Measurements from ENCODE around the gene DPF3.

DPF3 gene

GRCh38 chr14:72711936-72712335, 182.0 kb downstream of the DPF3 start:
- DNase-seq: no peak
- in situ Hi-C loops (cut with MboI; ENCODE audit: low pct_unique_long_range_greater_than_20kb, low sequenced_read_pairs): no loop called here

DNA sequence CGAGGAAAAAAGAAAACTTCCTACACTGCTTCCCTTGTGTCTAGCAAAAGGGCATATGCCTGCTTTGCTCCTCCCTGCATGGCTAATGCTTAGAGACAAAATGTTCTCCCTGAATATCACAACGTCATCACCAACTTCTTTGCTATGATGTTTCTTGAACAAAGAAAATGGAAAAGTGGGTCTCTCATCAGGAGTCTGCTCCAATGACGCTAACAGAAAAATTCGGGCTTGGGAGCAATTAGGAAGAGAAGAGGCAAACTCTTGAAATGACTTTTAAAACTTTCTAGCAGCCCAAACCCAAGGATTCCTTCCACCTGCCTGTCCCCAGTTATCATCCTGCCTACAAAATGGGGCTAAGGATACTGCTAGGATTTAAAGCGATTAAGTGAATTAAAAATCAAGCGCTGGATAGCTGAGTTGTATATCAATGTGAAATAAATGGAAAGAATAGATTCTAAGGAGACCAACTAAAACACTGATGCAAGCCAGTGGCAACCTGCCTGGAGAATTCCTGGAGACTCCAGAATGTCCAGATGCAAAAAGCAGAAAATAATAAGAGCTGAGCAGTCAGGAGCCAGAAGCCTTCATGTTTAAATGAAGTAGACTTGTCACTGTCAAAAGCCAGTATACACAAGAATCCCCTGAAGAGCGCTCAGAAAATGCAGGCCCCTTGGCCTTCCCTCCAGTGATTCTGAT, 183.8 kb downstream of the DPF3 start:
- in situ Hi-C loops (cut with MboI; ENCODE audit: low pct_unique_long_range_greater_than_20kb, low sequenced_read_pairs): no loop called here
- no peak for DNase-seq

GRCh38 chr14:72708708-72709475, 185.0 kb downstream of the DPF3 start:
- in situ Hi-C loops (cut with MboI; ENCODE audit: low pct_unique_long_range_greater_than_20kb, low sequenced_read_pairs): no loop called here
- no peak for DNase-seq

DNA sequence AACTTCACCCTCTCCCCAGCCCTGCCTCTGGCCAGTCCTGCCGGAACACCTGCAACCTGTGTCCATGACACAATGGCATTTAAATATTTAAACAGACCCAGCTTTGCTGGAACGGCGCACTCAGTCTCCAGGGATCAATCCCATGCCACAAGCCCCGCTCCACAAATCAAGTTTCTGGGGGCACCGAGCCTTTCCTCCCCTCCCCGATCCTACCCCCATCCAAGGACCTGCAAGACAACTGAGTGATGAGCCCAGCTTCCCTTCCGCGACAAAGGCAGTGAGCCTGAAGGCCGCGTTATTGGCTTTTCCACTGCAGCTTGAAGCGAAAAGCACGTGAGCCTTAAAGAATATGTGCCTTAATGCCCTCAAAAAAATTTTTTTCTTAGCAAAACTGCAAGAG, 185.7 kb downstream of the DPF3 start:
- no peak for DNase-seq
- in situ Hi-C loops (cut with MboI; ENCODE audit: low pct_unique_long_range_greater_than_20kb, low sequenced_read_pairs): no loop called here

- in situ Hi-C loops (cut with MboI; ENCODE audit: low pct_unique_long_range_greater_than_20kb, low sequenced_read_pairs): no loop called here
- DNase-seq: no peak
These were observed 187.4 kb downstream of the DPF3 start for GRCh38 chr14:72706485-72706884.

GRCh38 chr14:72704502-72704901, 189.4 kb downstream of the DPF3 start:
- DNase-seq: peak; percentile 61
- in situ Hi-C loops (cut with MboI; ENCODE audit: low pct_unique_long_range_greater_than_20kb, low sequenced_read_pairs): no loop called here

DNA sequence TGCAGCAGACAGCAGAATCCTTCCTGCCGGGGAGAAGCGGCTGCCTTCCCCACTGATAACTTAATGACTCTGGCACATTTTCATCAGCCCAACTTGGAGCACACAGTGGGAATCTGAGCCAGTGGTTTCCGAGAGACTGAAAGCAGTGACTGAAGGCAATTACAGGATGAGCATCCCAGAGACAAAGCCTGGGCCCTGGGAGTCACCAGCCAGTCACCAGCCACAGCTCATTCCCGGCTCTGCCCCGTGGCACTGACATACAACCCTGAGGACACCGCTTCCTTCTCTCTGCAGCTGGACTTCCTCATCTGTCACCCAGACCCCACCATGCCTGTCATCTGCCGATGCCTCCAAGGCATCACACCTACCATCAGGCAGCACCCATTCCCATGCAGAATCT, 192.3 kb downstream of the DPF3 start:
- DNase-seq: peak; percentile 3
- in situ Hi-C loops (cut with MboI; ENCODE audit: low pct_unique_long_range_greater_than_20kb, low sequenced_read_pairs): no loop called here

DNA sequence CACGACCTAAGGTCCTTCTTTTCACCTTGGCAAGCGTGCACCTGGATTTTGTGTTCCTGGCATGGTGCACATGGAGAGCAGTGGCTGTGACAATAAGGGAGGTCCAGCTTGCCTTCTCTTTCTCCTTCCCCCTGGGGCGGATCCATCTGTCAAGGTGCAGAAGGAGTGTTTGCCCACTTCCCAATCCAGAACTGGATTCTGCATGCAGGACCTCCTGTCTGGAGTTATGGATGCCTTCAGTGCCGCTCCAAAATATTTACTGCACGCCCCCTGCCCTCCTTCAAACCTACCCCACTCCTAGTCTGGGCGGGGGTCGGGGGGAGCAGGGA, 192.7 kb downstream of the DPF3 start:
- no peak for DNase-seq
- in situ Hi-C loops (cut with MboI; ENCODE audit: low pct_unique_long_range_greater_than_20kb, low sequenced_read_pairs): no loop called here

- DNase-seq: no peak
- in situ Hi-C loops (cut with MboI; ENCODE audit: low pct_unique_long_range_greater_than_20kb, low sequenced_read_pairs): no loop called here
These were observed 193.3 kb downstream of the DPF3 start for GRCh38 chr14:72700338-72701236.

DNA sequence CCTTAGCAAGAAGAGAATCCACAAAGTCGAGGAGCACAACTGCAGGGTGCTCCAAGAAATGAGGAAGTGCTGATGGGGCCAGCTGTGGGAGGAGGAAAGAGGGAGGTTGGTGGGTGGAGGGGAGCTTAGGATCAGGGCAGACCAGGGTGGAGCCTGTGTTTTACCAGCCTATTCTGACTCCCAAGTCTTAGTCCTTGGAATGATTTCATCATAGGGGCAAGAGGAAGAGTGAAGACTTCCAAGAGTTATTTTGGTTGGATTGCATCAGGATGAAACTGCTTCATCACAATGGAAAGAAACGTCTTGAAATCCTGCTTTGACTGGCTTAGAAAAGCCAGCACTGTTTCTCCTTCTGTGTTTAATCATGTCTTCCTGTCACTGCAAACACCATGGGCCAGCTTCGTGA, 194.0 kb downstream of the DPF3 start:
- in situ Hi-C loops (cut with MboI; ENCODE audit: low pct_unique_long_range_greater_than_20kb, low sequenced_read_pairs): no loop called here
- DNase-seq: peak; percentile 83

- in situ Hi-C loops (cut with MboI; ENCODE audit: low pct_unique_long_range_greater_than_20kb, low sequenced_read_pairs): no loop called here
- DNase-seq: no peak
These were observed 194.5 kb downstream of the DPF3 start for GRCh38 chr14:72699443-72699842.

- DNase-seq: peak; percentile 28
- in situ Hi-C loops (cut with MboI; ENCODE audit: low pct_unique_long_range_greater_than_20kb, low sequenced_read_pairs): no loop called here
These were observed 201.2 kb downstream of the DPF3 start for GRCh38 chr14:72692696-72693095.

- in situ Hi-C loops (cut with MboI; ENCODE audit: low pct_unique_long_range_greater_than_20kb, low sequenced_read_pairs): no loop called here
- no peak for DNase-seq
These were observed 203.6 kb downstream of the DPF3 start for GRCh38 chr14:72690324-72690723.

DNA sequence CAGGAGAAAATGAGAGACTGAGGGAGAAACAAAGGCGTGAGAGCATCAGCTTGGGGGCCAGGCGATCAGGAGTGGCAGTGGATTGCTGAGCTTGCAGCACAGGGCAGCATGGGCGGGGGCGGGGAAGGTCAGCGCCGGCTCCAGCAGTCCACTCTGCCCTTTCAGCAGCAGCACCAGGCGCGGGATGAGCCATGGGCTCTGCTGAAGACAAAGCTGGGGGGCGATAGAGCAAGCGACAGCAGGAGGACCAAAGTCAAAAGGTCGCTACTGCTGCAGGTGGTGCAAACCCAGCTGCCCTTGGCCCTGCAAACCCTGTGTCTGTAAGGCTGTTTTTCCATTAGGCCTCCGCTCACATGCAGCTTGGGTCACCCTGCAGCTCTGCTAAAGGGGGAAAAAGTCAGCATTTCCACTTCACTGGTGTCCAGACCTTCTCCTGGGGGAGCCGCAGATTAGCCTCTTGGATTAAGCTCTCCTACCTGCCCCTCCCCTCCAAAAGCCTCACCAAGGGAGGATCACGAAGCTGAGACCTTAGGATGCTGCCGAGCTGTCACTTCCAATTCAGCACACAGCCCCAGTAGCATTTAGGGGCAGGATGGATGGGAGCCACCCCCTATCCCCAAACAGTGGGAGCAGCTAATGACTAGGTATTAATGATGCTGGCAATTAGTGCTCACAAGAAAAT, 204.8 kb downstream of the DPF3 start:
- in situ Hi-C loops (cut with MboI; ENCODE audit: low pct_unique_long_range_greater_than_20kb, low sequenced_read_pairs): no loop called here
- DNase-seq: no peak

GRCh38 chr14:72686832-72687231, 207.1 kb downstream of the DPF3 start:
- in situ Hi-C loops (cut with MboI; ENCODE audit: low pct_unique_long_range_greater_than_20kb, low sequenced_read_pairs): no loop called here
- no peak for DNase-seq

GRCh38 chr14:72686101-72686500, 207.8 kb downstream of the DPF3 start:
- in situ Hi-C loops (cut with MboI; ENCODE audit: low pct_unique_long_range_greater_than_20kb, low sequenced_read_pairs): no loop called here

GRCh38 chr14:72685456-72685855, 208.4 kb downstream of the DPF3 start:
- DNase-seq: no peak
- in situ Hi-C loops (cut with MboI; ENCODE audit: low pct_unique_long_range_greater_than_20kb, low sequenced_read_pairs): no loop called here

More at GRCh38 chr14:72686101-72686500, 207.8 kb downstream of the DPF3 start:
- DNase-seq: no peak

DNA sequence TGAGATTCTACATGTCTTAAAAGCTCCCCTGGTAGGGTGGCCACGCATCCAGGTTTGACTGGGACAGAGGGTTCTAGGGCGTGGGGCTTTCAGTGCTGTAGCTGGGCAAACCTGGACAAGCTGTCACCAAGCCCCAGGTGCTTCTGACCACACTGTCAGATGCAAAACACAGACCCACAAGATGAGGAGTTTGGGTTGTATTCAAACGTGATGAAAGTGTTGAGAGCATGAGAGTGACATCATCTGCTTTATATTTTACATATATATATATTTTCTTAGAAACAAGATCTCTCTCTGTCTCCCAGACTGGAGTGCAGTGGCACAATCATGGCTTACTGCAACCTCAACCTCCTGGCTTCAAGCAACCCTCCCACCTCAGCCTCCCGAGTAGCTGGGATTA, 210.1 kb downstream of the DPF3 start:
- no peak for DNase-seq
- in situ Hi-C loops (cut with MboI; ENCODE audit: low pct_unique_long_range_greater_than_20kb, low sequenced_read_pairs): no loop called here

DNA sequence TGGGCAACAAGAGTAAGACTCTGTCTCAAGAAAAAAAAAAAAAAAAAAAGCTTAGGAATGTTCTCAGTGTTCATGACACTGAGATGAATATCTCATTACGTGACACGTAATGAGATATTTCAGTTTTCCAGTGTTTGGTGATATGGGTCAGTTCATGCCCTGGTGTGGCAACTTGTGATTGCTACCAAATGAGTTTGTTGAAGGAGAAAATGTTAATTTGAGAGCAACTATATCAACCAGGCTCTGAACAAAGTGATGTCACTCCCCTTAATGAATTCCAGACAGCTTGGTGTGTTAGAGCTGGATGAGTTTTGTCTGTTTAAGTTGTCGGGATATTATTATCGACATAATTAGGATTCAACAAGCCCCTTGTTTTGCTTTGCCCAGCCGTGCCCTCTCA, 211.7 kb downstream of the DPF3 start:
- in situ Hi-C loops (cut with MboI; ENCODE audit: low pct_unique_long_range_greater_than_20kb, low sequenced_read_pairs): no loop called here
- no peak for DNase-seq

All from KBM-7 (cell line).